GM12878 (cell line): Measurements from ENCODE around the gene SLC25A40.
"Not testable (repeated sequence)": the region's sequence is repeated elsewhere in the genome, so short reads cannot be mapped to it uniquely, and the experiment has no call there.

Experiments
- MXI1 ChIP-seq: fragments of 150-350 bp; IDR thresholded peaks from 2 replicates; pipeline ENCODE4 v1.6.1; 2011; ENCODE audit warnings: low read depth, mild to moderate bottlenecking, inconsistent platforms, low read length, improper control_type of control experiment
- RFX5 ChIP-seq: IDR thresholded peaks from 2 replicates; pipeline ENCODE4 v1.6.1; 2011; ENCODE audit warnings: low read depth, low read length, improper control_type of control experiment
- TF ChIP-seq, protein P1 (sequence below): IDR thresholded peaks from 2 replicates; pipeline ENCODE4 v1.6.1; 2011; ENCODE audit warnings: low read depth, mild to moderate bottlenecking, low read length, moderate library complexity, borderline replicate concordance; ENCODE audit errors: extremely low read depth
- TF ChIP-seq, protein P2 (sequence below): IDR thresholded peaks from 2 replicates; pipeline ENCODE4 v1.6.1; 2012; ENCODE audit warnings: low read depth, low read length, improper control_type of control experiment

DNA sequence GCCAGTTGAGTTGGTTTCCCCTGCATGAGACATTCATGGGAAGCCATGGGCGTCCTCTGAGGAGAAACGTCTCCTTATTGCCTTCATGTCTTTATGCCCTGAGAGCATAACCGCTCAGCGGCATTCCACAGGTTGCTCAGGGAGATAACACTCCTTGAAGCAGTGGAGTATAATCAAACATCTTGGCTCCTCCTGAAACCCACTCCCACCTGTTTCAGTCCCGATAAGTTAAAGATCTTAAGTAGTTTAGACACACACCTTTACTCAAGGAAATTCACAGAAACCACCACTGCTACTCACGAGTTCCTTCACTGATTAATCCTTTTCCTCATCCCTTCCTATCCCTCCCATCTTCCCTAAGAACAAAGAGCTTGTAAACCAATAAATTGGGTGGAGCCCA lies 9.6 kb downstream of the SLC25A40 start:
- TF ChIP-seq RFX5, MXI1: not testable (repeated sequence)
- TF ChIP-seq, protein P1, sequence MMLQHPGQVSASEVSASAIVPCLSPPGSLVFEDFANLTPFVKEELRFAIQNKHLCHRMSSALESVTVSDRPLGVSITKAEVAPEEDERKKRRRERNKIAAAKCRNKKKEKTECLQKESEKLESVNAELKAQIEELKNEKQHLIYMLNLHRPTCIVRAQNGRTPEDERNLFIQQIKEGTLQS: not testable (repeated sequence)
- TF ChIP-seq, protein P2, sequence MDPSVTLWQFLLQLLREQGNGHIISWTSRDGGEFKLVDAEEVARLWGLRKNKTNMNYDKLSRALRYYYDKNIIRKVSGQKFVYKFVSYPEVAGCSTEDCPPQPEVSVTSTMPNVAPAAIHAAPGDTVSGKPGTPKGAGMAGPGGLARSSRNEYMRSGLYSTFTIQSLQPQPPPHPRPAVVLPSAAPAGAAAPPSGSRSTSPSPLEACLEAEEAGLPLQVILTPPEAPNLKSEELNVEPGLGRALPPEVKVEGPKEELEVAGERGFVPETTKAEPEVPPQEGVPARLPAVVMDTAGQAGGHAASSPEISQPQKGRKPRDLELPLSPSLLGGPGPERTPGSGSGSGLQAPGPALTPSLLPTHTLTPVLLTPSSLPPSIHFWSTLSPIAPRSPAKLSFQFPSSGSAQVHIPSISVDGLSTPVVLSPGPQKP: not testable (repeated sequence)
